HUDEP-2 (cell line): Measurements from ENCODE around the gene PHAF1.
A peak's percentile ranks its signal among the peaks of the same experiment; 100 is the strongest.

ENCODE experiments used
- DNase-seq, 76 experiments: peaks; one replicate each; lab custom pipeline; 2025; ENCODE audit not compliant: unreplicated experiment in 76 of 76; lab: John Stamatoyannopoulos, UW

PHAF1 gene

GRCh38 chr16:67161595-67162058 is 51.9 kb downstream of the PHAF1 start:
- DNase-seq, result no peak

GRCh38 chr16:67162506-67163163 is 52.9 kb downstream of the PHAF1 start:
- no peak for DNase-seq

GRCh38 chr16:67163164-67163998 is 53.6 kb downstream of the PHAF1 start:
- peak in 8 of 76 experiments; percentile 20 to 65 (median 32) for DNase-seq

- DNase-seq, result no peak
These were observed 54.3 kb downstream of the PHAF1 start for GRCh38 chr16:67163999-67164558.

GRCh38 chr16:67164599-67165061 is 54.9 kb downstream of the PHAF1 start, which contains the start of gene HSF4:
HSF4 (plus strand) TSS chr16:67164745; CDS start chr16:67164812, 67 bp downstream.
- peak in 47 of 76 experiments; percentile 8 to 67 (median 40) for DNase-seq

- DNase-seq, result no peak
These were observed 55.7 kb downstream of the PHAF1 start for GRCh38 chr16:67165121-67166078.

GRCh38 chr16:67166110-67166547 is 56.4 kb downstream of the PHAF1 start:
- DNase-seq, result no peak

GRCh38 chr16:67166598-67167168 is 56.9 kb downstream of the PHAF1 start:
- no peak for DNase-seq

GRCh38 chr16:67167588-67167987 is 57.8 kb downstream of the PHAF1 start:
- DNase-seq, result no peak

- no peak for DNase-seq
These were observed 59.3 kb downstream of the PHAF1 start for GRCh38 chr16:67169011-67169451.

- peak in 17 of 76 experiments; percentile 7 to 38 (median 25) for DNase-seq
These were observed 60.0 kb downstream of the PHAF1 start for GRCh38 chr16:67169642-67170167.

- DNase-seq, result peak in 53 of 76 experiments; percentile 9 to 80 (median 54)
These were observed 60.6 kb downstream of the PHAF1 start, which contains the start of gene NOL3 for GRCh38 chr16:67170168-67170948. NOL3 (plus strand) TSS chr16:67170538.

GRCh38 chr16:67170949-67171649 is 61.4 kb downstream of the PHAF1 start:
- DNase-seq, result no peak

GRCh38 chr16:67173323-67173722 is 63.6 kb downstream of the PHAF1 start:
- DNase-seq, result no peak

- peak in 72 of 76 experiments; percentile 36 to 92 (median 78) for DNase-seq
These were observed 64.3 kb downstream of the PHAF1 start for GRCh38 chr16:67173808-67174705.

- DNase-seq, result no peak
These were observed 65.0 kb downstream of the PHAF1 start for GRCh38 chr16:67174706-67175231.

- no peak for DNase-seq
These were observed 66.9 kb downstream of the PHAF1 start for GRCh38 chr16:67176662-67177061.
